HepG2 (cell line): Measurements from ENCODE around the gene ZBTB46. TPM values are rescaled to one million over a fixed set of nuclear protein-coding genes. Genes with fewer than 3 reads are reported as not detected.

Experiments used
- ARHGAP35 ChIP-seq: sonication (generic); formaldehyde crosslinking; IDR thresholded peaks from 2 replicates; pipeline ENCODE4 v1.9.0; 2022; ENCODE audit warnings: mild to moderate bottlenecking, inconsistent platforms, moderate library complexity, missing genetic modification reagents, borderline replicate concordance
- CBX5 ChIP-seq: sonication (generic); formaldehyde crosslinking; IDR thresholded peaks from 2 replicates; pipeline ENCODE4 v1.4.0; 2020; ENCODE audit warnings: missing genetic modification reagents, borderline replicate concordance
- FUBP1 ChIP-seq: sonication (generic); formaldehyde crosslinking; IDR thresholded peaks from 2 replicates; pipeline ENCODE4 v1.5.1; 2020; ENCODE audit warnings: missing genetic modification reagents, mild to moderate bottlenecking, borderline replicate concordance
- HCFC1 ChIP-seq: fragments of 150-350 bp; IDR thresholded peaks from 2 replicates; pipeline ENCODE4 v1.6.1; 2014; ENCODE audit warnings: low read depth, low read length
- HDAC1 ChIP-seq: sonication (generic); formaldehyde crosslinking; IDR thresholded peaks from 2 replicates; pipeline ENCODE4 v1.5.1; 2020; ENCODE audit warnings: mild to moderate bottlenecking, missing genetic modification reagents
- HNF4A ChIP-seq: sonication (generic); formaldehyde crosslinking; IDR thresholded peaks from 2 replicates; pipeline ENCODE4 v1.4.0; 2020; ENCODE audit warnings: missing genetic modification reagents
- MXI1 ChIP-seq: IDR thresholded peaks from 3 replicates; pipeline ENCODE4 v1.6.1; 2012; ENCODE audit warnings: low read depth, low read length, inconsistent platforms, borderline replicate concordance
- NR1H2 ChIP-seq: sonication (generic); formaldehyde crosslinking; IDR thresholded peaks from 2 replicates; pipeline ENCODE4 v1.8.1; 2022; ENCODE audit warnings: low read depth, missing genetic modification reagents, borderline replicate concordance
- PATZ1 ChIP-seq: sonication (generic); formaldehyde crosslinking; IDR thresholded peaks from 2 replicates; pipeline ENCODE4 v1.4.0; 2020; ENCODE audit warnings: missing genetic modification reagents
- POLR2A ChIP-seq, 2 experiments: IDR thresholded peaks; 2 replicates each; pipeline ENCODE4 v1.6.1; 2011; ENCODE audit warnings: low read depth in 2 of 2, low read length in 2 of 2, mild to moderate bottlenecking in 1 of 2, moderate library complexity in 1 of 2; ENCODE audit not compliant: insufficient read depth in 1 of 2
- POLR2G ChIP-seq: fragments of 200-400 bp; formaldehyde crosslinking; IDR thresholded peaks from 2 replicates; pipeline ENCODE4 v1.6.1; 2018; ENCODE audit warnings: mild to moderate bottlenecking, low read depth, low read length, moderate library complexity
- RBM39 ChIP-seq: fragments of 200-400 bp; formaldehyde crosslinking; IDR thresholded peaks from one replicate; pipeline ENCODE4 v1.6.1; 2018; ENCODE audit warnings: antibody characterized with exemption, mild to moderate bottlenecking, low read depth, low read length; ENCODE audit not compliant: poor library complexity, severe bottlenecking
- SAFB2 ChIP-seq: sonication (generic); formaldehyde crosslinking; IDR thresholded peaks from 2 replicates; pipeline ENCODE4 v1.5.1; 2020; ENCODE audit warnings: missing genetic modification reagents, low read depth, mild to moderate bottlenecking, borderline replicate concordance
- SAP130 ChIP-seq: IDR thresholded peaks from 2 replicates; pipeline ENCODE4 v1.6.1; 2016; ENCODE audit warnings: low read depth
- TGIF2 ChIP-seq: IDR thresholded peaks from 2 replicates; pipeline ENCODE4 v1.6.1; 2016; ENCODE audit warnings: control low read depth, missing compliant biosample characterization
- TRAFD1 ChIP-seq: sonication (generic); formaldehyde crosslinking; IDR thresholded peaks from 2 replicates; pipeline ENCODE4 v1.5.1; 2020; ENCODE audit warnings: missing genetic modification reagents, mild to moderate bottlenecking, borderline replicate concordance
- U2AF2 ChIP-seq: fragments of 200-400 bp; formaldehyde crosslinking; IDR thresholded peaks from 2 replicates; pipeline ENCODE4 v1.6.1; 2017; ENCODE audit warnings: low read depth, mild to moderate bottlenecking, low read length
- ZBTB44 ChIP-seq: sonication (generic); formaldehyde crosslinking; IDR thresholded peaks from 2 replicates; pipeline ENCODE4 v1.4.0; 2020; ENCODE audit warnings: missing genetic modification reagents
- ZFP36 ChIP-seq: fragments of 150-350 bp; IDR thresholded peaks from 2 replicates; pipeline ENCODE4 v1.6.1; 2018; ENCODE audit warnings: borderline replicate concordance, low read length, low read depth; ENCODE audit not compliant: partially characterized antibody
- ZNF274 ChIP-seq: sonication (generic); formaldehyde crosslinking; IDR thresholded peaks from 2 replicates; pipeline ENCODE4 v1.5.1; 2020; ENCODE audit warnings: mild to moderate bottlenecking, missing genetic modification reagents
- polyA plus RNA-seq, 8 experiments: library from polyadenylated mRNA; depleted of rRNA in 3 of 8; stranded (reverse) in 7 of 8; unstranded in 1 of 8; fragments of >200 nt; fragmentation: Illumina TruSeq in 4 of 8; extraction: Trizol in 4 of 8; gene quantifications; 2 replicates each; pipeline versions ENCODE4 v1.2.1 to v1.2.3, GENCODE V29; 2011 to 2016; ENCODE audit warnings: low read depth in 4 of 8, missing spikeins in 1 of 8, mixed read lengths in 1 of 8; ENCODE audit not compliant: insufficient read depth in 1 of 8
- total RNA-seq, 5 experiments: library from RNA; depleted of rRNA; stranded (reverse); fragments of >200 nt; fragmentation: Illumina TruSeq; extraction: Trizol; gene quantifications; 2 replicates each; pipeline ENCODE4 v1.2.3, GENCODE V29; 2016; ENCODE audit warnings: low read depth in 1 of 5
- TF ChIP-seq, protein P1 (sequence below): sonication (generic); formaldehyde crosslinking; IDR thresholded peaks from 2 replicates; pipeline ENCODE4 v1.4.0; 2020; ENCODE audit warnings: missing genetic modification reagents, borderline replicate concordance

Gene ZBTB46
- total and polyA plus RNA-seq, 2 of the 13 experiments (the other 11 are each of a cell fraction or from before 2014, with no cell fraction given) = 1.6 to 13.5 TPM

- TF ChIP-seq SAFB2 (CRISPR knock-in tag) (no peak), ARHGAP35 (CRISPR knock-in tag) (no peak), ZBTB44 (CRISPR knock-in tag) (no peak), POLR2G (peak; percentile 54; the same call in 1 of the 2 replicates), MXI1 (0 out of 3 replicates have a peak, but pooled peaks have one; percentile 34), ZFP36 (no peak), TRAFD1 (CRISPR knock-in tag) (no peak), POLR2A (IDR thresholded peaks at IDR 0.05; ENCODE audit: insufficient read depth in 1 of 2, low read depth in 2 of 2, low read length in 2 of 2) (no peak), ZNF274 (no peak), HNF4A (CRISPR knock-in tag) (peak; percentile 89), HCFC1 (no peak), PATZ1 (CRISPR knock-in tag) (peak; percentile 53), NR1H2 (no peak), U2AF2 (no peak), HDAC1 (peak; percentile 43; the same call in 1 of the 2 replicates), TGIF2 (CRISPR knock-in tag) (no peak), CBX5 (CRISPR knock-in tag) (no peak; the same call in 1 of the 2 replicates), SAP130 (CRISPR knock-in tag) (peak; percentile 75), FUBP1 (CRISPR knock-in tag) (no peak), RBM39 (no peak)
- TF ChIP-seq, protein P1, sequence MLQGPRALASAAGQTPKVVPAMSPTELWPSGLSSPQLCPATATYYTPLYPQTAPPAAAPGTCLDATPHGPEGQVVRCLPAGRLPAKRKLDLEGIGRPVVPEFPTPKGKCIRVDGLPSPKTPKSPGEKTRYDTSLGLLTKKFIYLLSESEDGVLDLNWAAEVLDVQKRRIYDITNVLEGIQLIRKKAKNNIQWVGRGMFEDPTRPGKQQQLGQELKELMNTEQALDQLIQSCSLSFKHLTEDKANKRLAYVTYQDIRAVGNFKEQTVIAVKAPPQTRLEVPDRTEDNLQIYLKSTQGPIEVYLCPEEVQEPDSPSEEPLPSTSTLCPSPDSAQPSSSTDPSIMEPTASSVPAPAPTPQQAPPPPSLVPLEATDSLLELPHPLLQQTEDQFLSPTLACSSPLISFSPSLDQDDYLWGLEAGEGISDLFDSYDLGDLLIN (CRISPR knock-in tag) = no peak
These were observed 65.8 kb downstream of the ZBTB46 start (continued) for GRCh38 chr20:63765082-63765873.
